Activated CD8-positive, alpha-beta memory T cell treated with anti-CD3 and anti-CD28 coated beads for 36 hours (primary cell): ENCODE measurements around the gene PLEKHG4. TPM values are rescaled to one million over a fixed set of nuclear protein-coding genes. Genes with fewer than 3 reads are reported as not detected.

Experiments used
- CTCF ChIA-PET: fragments of 350-600 bp; sonication (Branson Sonifier 250); formaldehyde crosslinking; loops from one replicate; lab custom pipeline; 2021; ENCODE audit warnings: antibody characterized with exemption; lab: Charles Lee
- POLR2A ChIA-PET: fragments of 350-600 bp; sonication (Branson Sonifier 250); formaldehyde crosslinking; loops from one replicate; lab custom pipeline; 2021; ENCODE audit warnings: antibody characterized with exemption; lab: Charles Lee
- total RNA-seq, 2 experiments: library from RNA; stranded (reverse); gene quantifications; one replicate each; pipeline ENCODE4 v1.2.3, GENCODE V29; 2021

The PLEKHG4 gene
- total RNA-seq, 2 experiments from 2014 or later: 25.8 to 26.1 TPM

- POLR2A ChIA-PET: no interaction called here
- CTCF ChIA-PET: no interaction called here
Observed at GRCh38 chr16:67298277-67298676, 18.9 kb downstream of the PLEKHG4 start.

- POLR2A ChIA-PET: no interaction called here
- CTCF ChIA-PET: no interaction called here
Observed at GRCh38 chr16:67299269-67299668, 19.9 kb downstream of the PLEKHG4 start.

- POLR2A ChIA-PET: no interaction called here
- CTCF ChIA-PET: interaction anchor here (1.5 kb wide), 1 partner anchor 92 kb away, joined by 4 read pairs; the partner anchor contains the start of gene TPPP3
Observed at GRCh38 chr16:67301080-67301782, 21.9 kb downstream of the PLEKHG4 start.

GRCh38 chr16:67302076-67302475 lies 22.7 kb downstream of the PLEKHG4 start:
- ChIA-PET CTCF (interaction anchor here (1.5 kb wide), 1 partner anchor 91 kb away, joined by 4 read pairs; the partner anchor contains the start of gene TPPP3), POLR2A (no interaction called here)

- CTCF ChIA-PET: interaction anchor here (1.5 kb wide), 1 partner anchor 91 kb away, joined by 4 read pairs; the partner anchor contains the start of gene TPPP3
- POLR2A ChIA-PET: no interaction called here
Observed at GRCh38 chr16:67302970-67303369, 23.6 kb downstream of the PLEKHG4 start.

GRCh38 chr16:67304020-67304419 lies 24.7 kb downstream of the PLEKHG4 start:
- POLR2A ChIA-PET: no interaction called here
- CTCF ChIA-PET: no interaction called here

GRCh38 chr16:67305216-67306071 lies 26.1 kb downstream of the PLEKHG4 start:
- ChIA-PET CTCF (no interaction called here), POLR2A (no interaction called here)

GRCh38 chr16:67310561-67310960 lies 31.2 kb downstream of the PLEKHG4 start:
- ChIA-PET POLR2A (no interaction called here), CTCF (interaction anchor here (1.0 to 1.3 kb wide), 2 partner anchors 89 to 170 kb away, joined by 3 to 4 read pairs; partner anchors contain the start of gene ATP6V0D1)

- ChIA-PET POLR2A (interaction anchor here (0.9 kb wide), 1 partner anchor 68 kb away, joined by 5 read pairs; no protein-coding TSS in a partner anchor), CTCF (interaction anchor here (1.2 to 1.3 kb wide), 2 partner anchors 14 to 169 kb away, joined by 4 to 7 read pairs; partner anchors contain the start of gene ATP6V0D1)
Observed at GRCh38 chr16:67311607-67312488, 32.5 kb downstream of the PLEKHG4 start.

- POLR2A ChIA-PET: no interaction called here
- CTCF ChIA-PET: interaction anchor here (0.7 to 1.2 kb wide), 3 partner anchors 13 to 156 kb away, joined by 3 to 7 read pairs (median 3); no protein-coding TSS in a partner anchor
Observed at GRCh38 chr16:67312719-67313118, 33.4 kb downstream of the PLEKHG4 start.

- POLR2A ChIA-PET: no interaction called here
- CTCF ChIA-PET: interaction anchor here (0.6 to 0.7 kb wide), 2 partner anchors 110 to 300 kb away, joined by 3 read pairs; no protein-coding TSS in a partner anchor
Observed at GRCh38 chr16:67317853-67318252, 38.5 kb downstream of the PLEKHG4 start.

- ChIA-PET CTCF (interaction anchor here (0.7 to 2.0 kb wide), 10 partner anchors 11 to 112 kb away, joined by 3 to 7 read pairs (median 4); no protein-coding TSS in a partner anchor), POLR2A (no interaction called here)
Observed at GRCh38 chr16:67326115-67326471, 46.8 kb downstream of the PLEKHG4 start.

- ChIA-PET POLR2A (no interaction called here), CTCF (interaction anchor here (0.6 to 2.0 kb wide), 14 partner anchors 11 to 706 kb away, joined by 3 to 7 read pairs (median 4); no protein-coding TSS in a partner anchor)
Observed at GRCh38 chr16:67326472-67327309, 47.4 kb downstream of the PLEKHG4 start, which contains the start of the genes KCTD19 and LRRC36. KCTD19 (minus strand) TSS chr16:67326741; CDS start chr16:67326707, 34 bp downstream. LRRC36 (plus strand) TSS chr16:67326815; CDS start chr16:67326863, 48 bp downstream.

GRCh38 chr16:67327743-67328142 lies 48.4 kb downstream of the PLEKHG4 start:
- ChIA-PET POLR2A (no interaction called here), CTCF (interaction anchor here (0.6 to 2.0 kb wide), 2 partner anchors 14 to 480 kb away, joined by 3 to 6 read pairs; no protein-coding TSS in a partner anchor)

- ChIA-PET POLR2A (no interaction called here), CTCF (no interaction called here)
Observed at GRCh38 chr16:67329901-67330300, 50.6 kb downstream of the PLEKHG4 start.

GRCh38 chr16:67333315-67333714 lies 54.0 kb downstream of the PLEKHG4 start:
- ChIA-PET CTCF (interaction anchor here (1.0 kb wide), 1 partner anchor 14 kb away, joined by 3 read pairs; no protein-coding TSS in a partner anchor), POLR2A (no interaction called here)

- ChIA-PET POLR2A (no interaction called here), CTCF (no interaction called here)
Observed at GRCh38 chr16:67336116-67336515, 56.8 kb downstream of the PLEKHG4 start.
